ENCODE data around the gene ETV6.

ETV6 gene

DNA sequence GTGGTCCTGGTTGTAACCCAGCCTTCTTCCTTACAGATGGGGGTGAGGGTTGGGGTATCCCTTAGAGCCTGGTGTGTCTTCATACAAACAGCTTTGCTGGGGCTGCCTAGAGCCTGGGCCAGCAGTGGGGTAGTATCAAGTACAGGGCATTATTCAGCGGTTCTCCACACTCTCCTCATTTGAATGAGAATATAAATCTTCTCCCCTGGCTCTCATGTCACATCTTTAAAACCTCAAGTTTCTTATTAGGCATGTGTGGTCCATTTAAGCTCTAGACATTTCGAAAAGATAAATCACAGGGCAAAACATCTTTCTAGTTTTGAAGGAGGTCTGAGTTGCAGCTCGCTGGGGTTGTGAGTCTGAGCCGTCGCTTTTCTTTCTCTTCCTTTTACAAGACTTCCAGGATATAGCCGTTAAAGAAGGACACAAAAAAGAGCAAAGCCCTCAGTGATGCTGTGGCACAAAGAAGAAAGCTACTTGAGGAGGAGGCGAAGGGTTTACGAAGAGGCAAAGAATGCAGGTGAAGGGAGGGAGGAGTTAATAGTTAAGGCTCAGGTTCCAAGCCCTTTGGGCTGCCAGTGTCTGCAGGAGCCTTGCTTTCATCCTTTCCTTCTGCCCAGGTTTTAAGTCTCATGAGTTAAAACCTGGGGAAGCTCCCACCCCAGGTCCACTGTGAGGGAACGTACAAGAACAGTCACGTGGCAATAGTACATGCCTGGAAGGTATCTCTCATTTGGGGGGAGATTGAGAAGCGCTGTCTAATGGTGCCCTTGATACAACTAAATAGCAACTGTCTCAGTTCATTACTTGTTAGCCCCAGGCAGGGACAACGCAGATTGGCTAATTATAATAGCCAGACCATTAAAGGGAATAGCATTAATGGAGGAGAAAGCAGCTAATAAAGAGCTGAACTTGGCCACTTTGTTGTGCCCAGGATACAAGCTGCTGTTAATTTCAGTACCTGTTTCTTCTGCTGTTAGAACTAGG lies 94.2 kb downstream of the ETV6 start:
- Histone ChIP-seq H3K9me3 (ENCODE audit: insufficient read depth, low read length) (no peaks in the 10 kb centered on the region), H3K4me3 (ENCODE audit: insufficient read length, low read depth) (no peak overlapping the region), H3K4me1 (ENCODE audit: insufficient read depth, insufficient read length) (peaks cover 8% of the 10 kb centered on the region), H3K36me3 (ENCODE audit: insufficient read depth, insufficient read length, low read length) (peaks cover under 1% of the 10 kb centered on the region), H3K9ac (ENCODE audit: insufficient read length, low read depth) (no peak overlapping the region), H3K27me3 (ENCODE audit: insufficient read depth, insufficient read length) (no peaks in the 10 kb centered on the region)
- TF ChIP-seq SUZ12 (IDR thresholded peaks at IDR 0.05; ENCODE audit: extremely low read depth, insufficient read depth, insufficient read length) (no peak), ZNF274 (IDR thresholded peaks at IDR 0.05; ENCODE audit: low read depth, low read length) (no peak), YY1 (IDR thresholded peaks at IDR 0.05; ENCODE audit: insufficient read depth, insufficient read length) (no peak)
- DNase-seq (ENCODE audit: low read depth, low spot score), result peak; percentile 75

DNA sequence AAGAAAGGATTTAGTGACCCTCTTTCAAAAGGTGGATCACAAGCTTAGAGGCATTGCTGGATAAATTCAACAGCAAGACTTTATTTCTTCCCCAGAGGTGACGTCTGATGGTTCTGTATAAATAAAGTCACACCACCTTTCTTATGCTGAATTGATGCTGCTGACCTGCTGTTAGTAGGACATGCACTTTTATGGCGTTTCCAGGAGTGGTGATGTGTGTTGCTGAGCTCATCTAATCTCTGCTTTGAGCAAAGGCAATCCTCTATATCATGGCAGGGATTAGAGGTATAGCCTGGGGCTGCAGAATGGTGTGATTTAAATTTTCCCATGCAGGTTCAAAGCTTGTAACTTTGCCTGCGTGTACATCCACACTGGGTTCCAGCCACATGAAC lies 94.9 kb downstream of the ETV6 start:
- no peak for TF ChIP-seq YY1 (IDR thresholded peaks at IDR 0.05; ENCODE audit: insufficient read depth, insufficient read length)
- no peak for TF ChIP-seq SUZ12 (IDR thresholded peaks at IDR 0.05; ENCODE audit: extremely low read depth, insufficient read depth, insufficient read length)
- no peak for TF ChIP-seq ZNF274 (IDR thresholded peaks at IDR 0.05; ENCODE audit: low read depth, low read length)
- no peaks in the 10 kb centered on the region for H3K36me3 ChIP-seq (ENCODE audit: insufficient read depth, insufficient read length, low read length)
- H3K9ac ChIP-seq (ENCODE audit: insufficient read length, low read depth), result no peak overlapping the region
- peak; percentile 47 for DNase-seq (ENCODE audit: low read depth, low spot score)
- peaks cover 8% of the 10 kb centered on the region for H3K4me1 ChIP-seq (ENCODE audit: insufficient read depth, insufficient read length)
- H3K27me3 ChIP-seq (ENCODE audit: insufficient read depth, insufficient read length), result no peaks in the 10 kb centered on the region
- no peaks in the 10 kb centered on the region for H3K9me3 ChIP-seq (ENCODE audit: insufficient read depth, low read length)
- H3K4me3 ChIP-seq (ENCODE audit: insufficient read length, low read depth), result no peak overlapping the region

DNA sequence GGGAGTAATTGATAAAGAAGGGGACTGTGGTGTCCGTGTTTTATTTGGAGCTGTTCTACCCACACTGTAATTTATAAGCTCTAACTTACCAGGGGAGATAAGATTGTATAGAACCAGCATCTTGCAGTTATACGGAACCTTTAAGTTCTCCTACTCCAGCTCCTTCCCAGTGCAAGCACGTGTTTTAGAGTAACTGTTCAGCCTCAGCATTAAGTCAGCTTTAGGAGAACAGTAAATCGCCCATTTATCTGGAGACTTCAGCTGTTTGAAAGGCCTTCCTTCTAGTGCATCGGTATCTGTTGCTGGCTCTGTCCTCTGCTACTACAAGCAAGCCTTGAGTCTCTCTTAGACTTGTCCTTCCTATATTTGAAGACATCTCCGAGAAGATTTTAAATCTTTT lies 95.6 kb downstream of the ETV6 start:
- H3K9ac ChIP-seq (ENCODE audit: insufficient read length, low read depth), result no peak overlapping the region
- peaks cover 8% of the 10 kb centered on the region for H3K4me1 ChIP-seq (ENCODE audit: insufficient read depth, insufficient read length)
- TF ChIP-seq ZNF274 (IDR thresholded peaks at IDR 0.05; ENCODE audit: low read depth, low read length), result no peak
- TF ChIP-seq SUZ12 (IDR thresholded peaks at IDR 0.05; ENCODE audit: extremely low read depth, insufficient read depth, insufficient read length), result no peak
- no peak for TF ChIP-seq YY1 (IDR thresholded peaks at IDR 0.05; ENCODE audit: insufficient read depth, insufficient read length)
- H3K9me3 ChIP-seq (ENCODE audit: insufficient read depth, low read length), result no peaks in the 10 kb centered on the region
- DNase-seq (ENCODE audit: low read depth, low spot score), result no peak
- no peak overlapping the region for H3K4me3 ChIP-seq (ENCODE audit: insufficient read length, low read depth)
- no peaks in the 10 kb centered on the region for H3K27me3 ChIP-seq (ENCODE audit: insufficient read depth, insufficient read length)
- H3K36me3 ChIP-seq (ENCODE audit: insufficient read depth, insufficient read length, low read length), result no peaks in the 10 kb centered on the region

DNA sequence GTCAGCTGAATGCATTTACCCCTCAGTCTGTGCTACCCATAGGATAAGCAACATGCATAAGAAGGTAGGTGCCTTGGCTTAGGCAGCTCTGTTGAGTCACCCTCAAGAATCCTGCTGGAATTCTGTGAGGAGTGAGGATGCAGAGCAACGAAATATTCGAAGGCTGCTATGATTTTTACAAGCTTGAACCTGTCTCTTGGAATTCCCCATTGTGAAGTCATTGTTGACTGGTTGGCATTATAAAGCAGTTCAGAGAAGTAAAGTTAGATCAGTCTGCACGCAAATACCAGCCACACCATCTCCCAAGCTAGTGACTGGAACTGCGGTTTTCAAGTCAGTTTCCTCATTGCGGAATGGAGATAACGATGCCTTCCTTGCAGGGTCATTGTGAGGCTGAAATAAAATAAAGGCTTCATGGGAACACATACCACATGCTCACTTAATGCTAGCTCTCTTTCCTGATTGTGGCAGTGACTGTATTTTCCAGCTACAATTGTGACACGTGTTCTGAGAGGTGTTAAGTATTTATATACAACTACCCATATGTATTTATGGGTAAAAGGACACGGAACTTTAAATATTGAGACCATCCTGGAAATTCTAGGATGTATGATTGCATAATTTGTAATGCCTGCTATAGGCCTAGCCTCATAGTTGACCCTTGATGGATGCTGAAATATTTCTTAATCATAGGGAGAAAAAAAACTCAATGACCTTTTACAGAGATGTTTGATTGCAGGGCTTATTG lies 96.7 kb downstream of the ETV6 start:
- Histone ChIP-seq H3K4me1 (ENCODE audit: insufficient read depth, insufficient read length) (peaks cover 8% of the 10 kb centered on the region), H3K27me3 (ENCODE audit: insufficient read depth, insufficient read length) (no peaks in the 10 kb centered on the region), H3K9me3 (ENCODE audit: insufficient read depth, low read length) (no peaks in the 10 kb centered on the region), H3K9ac (ENCODE audit: insufficient read length, low read depth) (no peak overlapping the region), H3K36me3 (ENCODE audit: insufficient read depth, insufficient read length, low read length) (no peaks in the 10 kb centered on the region), H3K4me3 (ENCODE audit: insufficient read length, low read depth) (no peak overlapping the region)
- peak; percentile 44 for DNase-seq (ENCODE audit: low read depth, low spot score)
- TF ChIP-seq ZNF274 (IDR thresholded peaks at IDR 0.05; ENCODE audit: low read depth, low read length), result no peak

DNA sequence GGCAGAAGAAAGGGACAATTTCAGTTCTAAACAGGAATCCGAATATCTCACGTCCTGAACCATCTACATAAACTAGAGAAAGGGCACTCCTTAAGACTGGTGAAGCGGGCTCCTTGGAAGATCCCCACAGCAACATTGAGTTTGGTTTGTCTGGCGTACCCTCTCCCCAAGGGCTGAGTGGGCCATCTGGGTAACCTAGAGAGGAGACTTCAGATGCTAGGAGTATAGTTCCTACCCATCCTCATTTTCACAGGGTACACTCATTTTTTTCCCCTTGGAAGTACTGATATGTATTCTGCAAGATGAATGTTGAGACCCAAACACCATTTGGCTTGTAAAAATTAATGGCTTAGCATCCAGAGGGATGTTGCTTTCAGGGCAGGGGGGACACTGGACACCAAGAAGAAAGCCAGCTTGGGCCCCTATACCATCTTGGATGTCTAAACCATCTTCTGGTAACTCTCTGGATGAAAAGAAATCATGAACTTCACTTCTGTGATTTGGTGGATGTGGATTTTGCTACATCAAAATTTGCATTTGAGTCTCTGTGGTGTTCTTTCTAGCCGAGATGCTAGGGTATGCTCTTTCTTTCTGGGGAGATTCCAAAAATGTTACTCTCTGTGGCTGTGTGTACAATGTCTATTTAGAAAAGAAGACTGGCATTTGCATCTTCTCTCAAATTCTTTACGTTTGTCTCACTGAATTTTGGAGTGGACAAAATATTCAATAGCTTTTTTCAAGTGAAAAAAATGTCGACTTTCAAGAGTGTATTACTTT lies 97.7 kb downstream of the ETV6 start:
- Histone ChIP-seq H3K4me1 (ENCODE audit: insufficient read depth, insufficient read length) (peaks cover 8% of the 10 kb centered on the region), H3K9ac (ENCODE audit: insufficient read length, low read depth) (no peak overlapping the region), H3K9me3 (ENCODE audit: insufficient read depth, low read length) (no peaks in the 10 kb centered on the region), H3K27me3 (ENCODE audit: insufficient read depth, insufficient read length) (no peaks in the 10 kb centered on the region), H3K36me3 (ENCODE audit: insufficient read depth, insufficient read length, low read length) (no peaks in the 10 kb centered on the region), H3K4me3 (ENCODE audit: insufficient read length, low read depth) (no peak overlapping the region)
- no peak for TF ChIP-seq ZNF274 (IDR thresholded peaks at IDR 0.05; ENCODE audit: low read depth, low read length)
- TF ChIP-seq SUZ12 (IDR thresholded peaks at IDR 0.05; ENCODE audit: extremely low read depth, insufficient read depth, insufficient read length), result no peak
- TF ChIP-seq YY1 (IDR thresholded peaks at IDR 0.05; ENCODE audit: insufficient read depth, insufficient read length), result no peak
- DNase-seq (ENCODE audit: low read depth, low spot score), result no peak

DNA sequence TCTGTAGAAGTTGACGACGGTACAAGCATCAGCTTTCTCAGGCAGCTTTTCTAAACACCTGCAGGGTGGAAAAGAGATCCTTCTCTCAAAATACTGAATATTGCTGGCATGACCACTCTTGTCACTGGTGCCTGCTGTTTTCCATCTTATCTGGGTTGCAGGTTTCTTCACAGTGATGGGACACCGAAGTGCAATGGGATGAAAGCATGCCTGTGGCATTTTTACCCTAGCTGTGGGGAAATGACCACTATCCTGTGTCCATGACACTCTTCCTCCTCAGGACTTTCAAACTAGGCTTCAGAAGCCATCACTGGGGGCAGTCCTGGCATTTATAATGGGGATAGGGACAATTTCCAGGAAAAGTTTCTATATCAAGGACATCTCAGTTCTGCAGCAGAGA lies 98.5 kb downstream of the ETV6 start:
- Histone ChIP-seq H3K36me3 (ENCODE audit: insufficient read depth, insufficient read length, low read length) (no peaks in the 10 kb centered on the region), H3K9ac (ENCODE audit: insufficient read length, low read depth) (no peak overlapping the region), H3K4me3 (ENCODE audit: insufficient read length, low read depth) (no peak overlapping the region), H3K9me3 (ENCODE audit: insufficient read depth, low read length) (no peaks in the 10 kb centered on the region), H3K4me1 (ENCODE audit: insufficient read depth, insufficient read length) (peaks cover 8% of the 10 kb centered on the region), H3K27me3 (ENCODE audit: insufficient read depth, insufficient read length) (no peaks in the 10 kb centered on the region)
- DNase-seq (ENCODE audit: low read depth, low spot score), result no peak
- no peak for TF ChIP-seq YY1 (IDR thresholded peaks at IDR 0.05; ENCODE audit: insufficient read depth, insufficient read length)
- no peak for TF ChIP-seq ZNF274 (IDR thresholded peaks at IDR 0.05; ENCODE audit: low read depth, low read length)
- TF ChIP-seq SUZ12 (IDR thresholded peaks at IDR 0.05; ENCODE audit: extremely low read depth, insufficient read depth, insufficient read length), result no peak
